K562 (cell line): ENCODE measurements around the gene CLDN5. TPM values are rescaled to one million over a fixed set of nuclear protein-coding genes. Genes with fewer than 3 reads are reported as not detected.

ENCODE experiments used
- ADNP ChIP-seq: fragments of 200-800 bp; sonication (Bioruptor generic); IDR thresholded peaks from 2 replicates; pipeline ENCODE4 v1.6.1; 2016; ENCODE audit warnings: missing genetic modification characterization, missing compliant biosample characterization
- ATF1 ChIP-seq, 2 experiments: fragments of 450-650 bp in 1 of 2; IDR thresholded peaks; 2 replicates each; pipeline ENCODE4 v1.6.1; 2016; ENCODE audit warnings: missing compliant biosample characterization in 1 of 2, missing genetic modification characterization in 1 of 2
- FIP1L1 ChIP-seq: fragments of 200-400 bp; formaldehyde crosslinking; IDR thresholded peaks from 2 replicates; pipeline ENCODE4 v1.6.1; 2018; ENCODE audit warnings: mild to moderate bottlenecking, low read depth, low read length; ENCODE audit not compliant: poor library complexity, severe bottlenecking
- POLR2H ChIP-seq: IDR thresholded peaks from 2 replicates; pipeline ENCODE4 v1.6.1; 2016; ENCODE audit warnings: missing genetic modification characterization, low read depth, mild to moderate bottlenecking, control low read depth, missing compliant biosample characterization, moderate library complexity
- SRSF1 ChIP-seq: fragments of 200-400 bp; formaldehyde crosslinking; IDR thresholded peaks from 2 replicates; pipeline ENCODE4 v1.6.1; 2017; ENCODE audit warnings: mild to moderate bottlenecking, low read depth, low read length, moderate library complexity
- TBL1XR1 ChIP-seq, 2 experiments: IDR thresholded peaks; 2 replicates each; pipeline ENCODE4 v1.6.1; 2012; ENCODE audit warnings: improper control_type of control experiment in 2 of 2, low read length in 2 of 2, mild to moderate bottlenecking in 1 of 2
- TOE1 ChIP-seq, 2 experiments: fragments of 450-650 bp in 1 of 2; sonication (generic) in 1 of 2; formaldehyde crosslinking in 1 of 2; IDR thresholded peaks; 2 replicates each; pipeline versions ENCODE4 v1.7.1 to v1.8.0; 2016 to 2022; ENCODE audit warnings: borderline replicate concordance in 2 of 2, mild to moderate bottlenecking in 2 of 2, antibody characterized with exemption in 1 of 2, inconsistent platforms in 1 of 2, low read depth in 1 of 2, missing genetic modification reagents in 1 of 2, moderate library complexity in 1 of 2
- XRCC3 ChIP-seq: fragments of 450-650 bp; IDR thresholded peaks from 2 replicates; pipeline ENCODE4 v1.6.1; 2017; ENCODE audit warnings: mild to moderate bottlenecking, moderate library complexity
- ZBTB17 ChIP-seq: fragments of 450-650 bp; formaldehyde crosslinking; IDR thresholded peaks from 2 replicates; pipeline ENCODE4 v1.4.0; 2020; ENCODE audit warnings: mild to moderate bottlenecking
- ZFP36 ChIP-seq: fragments of 150-350 bp; IDR thresholded peaks from 2 replicates; pipeline ENCODE4 v1.6.1; 2018; ENCODE audit warnings: low read length, low read depth; ENCODE audit not compliant: partially characterized antibody
- ZNF561 ChIP-seq: fragments of 450-650 bp; formaldehyde crosslinking; conservative IDR thresholded peaks from 2 replicates; pipeline ENCODE4 v1.4.0; 2020; ENCODE audit warnings: mild to moderate bottlenecking, moderate library complexity
- ZNF77 ChIP-seq: fragments of 250-450 bp; sonication (Bioruptor Pico); IDR thresholded peaks from 2 replicates; pipeline ENCODE4 v1.5.0; 2020
- polyA plus RNA-seq, 8 experiments: library from polyadenylated mRNA; depleted of rRNA in 4 of 8; stranded (reverse) in 5 of 8; unstranded in 3 of 8; fragments of >200 nt; fragmentation: Nextera tagmentation in 2 of 8; fragmentation: Illumina TruSeq in 1 of 8; extraction: Ambion mirVana in 2 of 8; extraction: Trizol in 1 of 8; gene quantifications; 2 replicates each; pipeline versions ENCODE4 v1.2.1 to v1.2.3, GENCODE V29; 2011 to 2014; ENCODE audit warnings: inconsistent platforms in 1 of 8, missing spikeins in 1 of 8
- total RNA-seq, 7 experiments: library from RNA; depleted of rRNA in 6 of 7; stranded (reverse); fragments of >200 nt in 6 of 7; fragmentation: Illumina TruSeq in 2 of 7; extraction: Trizol in 2 of 7; gene quantifications; 2 replicates each; pipeline versions ENCODE4 v1.2.1 to v1.2.3, GENCODE V29; 2011 to 2021; ENCODE audit warnings: low replicate concordance in 1 of 7
- TF ChIP-seq, protein P1 (sequence below): fragments of 200-800 bp; sonication (Bioruptor generic); IDR thresholded peaks from 2 replicates; pipeline ENCODE4 v1.6.1; 2016; ENCODE audit warnings: missing genetic modification characterization, missing compliant biosample characterization
- TF ChIP-seq, protein P2 (sequence below): fragments of 250-450 bp; sonication (Bioruptor Pico); IDR thresholded peaks from 2 replicates; pipeline ENCODE4 v1.8.0; 2021; ENCODE audit warnings: moderate library complexity, mild to moderate bottlenecking, inconsistent platforms
- TF ChIP-seq, protein P3 (sequence below): sonication (generic); formaldehyde crosslinking; IDR thresholded peaks from 2 replicates; pipeline ENCODE4 v1.8.0; 2022; ENCODE audit warnings: mild to moderate bottlenecking, missing genetic modification reagents
- TF ChIP-seq, protein P4 (sequence below): fragments of 250-450 bp; sonication (Bioruptor Pico); IDR thresholded peaks from 2 replicates; pipeline ENCODE4 v1.5.0; 2021
- TF ChIP-seq, protein P5 (sequence below): fragments of 450-650 bp; IDR thresholded peaks from 2 replicates; pipeline ENCODE4 v1.6.1; 2014; ENCODE audit warnings: low read depth, mild to moderate bottlenecking, moderate library complexity, borderline replicate concordance

The CLDN5 gene
- total and polyA plus RNA-seq, 9 of the 15 experiments (the other 6 are each of a cell fraction or from before 2014, with no cell fraction given), result 0.20 TPM; not detected in 8

DNA sequence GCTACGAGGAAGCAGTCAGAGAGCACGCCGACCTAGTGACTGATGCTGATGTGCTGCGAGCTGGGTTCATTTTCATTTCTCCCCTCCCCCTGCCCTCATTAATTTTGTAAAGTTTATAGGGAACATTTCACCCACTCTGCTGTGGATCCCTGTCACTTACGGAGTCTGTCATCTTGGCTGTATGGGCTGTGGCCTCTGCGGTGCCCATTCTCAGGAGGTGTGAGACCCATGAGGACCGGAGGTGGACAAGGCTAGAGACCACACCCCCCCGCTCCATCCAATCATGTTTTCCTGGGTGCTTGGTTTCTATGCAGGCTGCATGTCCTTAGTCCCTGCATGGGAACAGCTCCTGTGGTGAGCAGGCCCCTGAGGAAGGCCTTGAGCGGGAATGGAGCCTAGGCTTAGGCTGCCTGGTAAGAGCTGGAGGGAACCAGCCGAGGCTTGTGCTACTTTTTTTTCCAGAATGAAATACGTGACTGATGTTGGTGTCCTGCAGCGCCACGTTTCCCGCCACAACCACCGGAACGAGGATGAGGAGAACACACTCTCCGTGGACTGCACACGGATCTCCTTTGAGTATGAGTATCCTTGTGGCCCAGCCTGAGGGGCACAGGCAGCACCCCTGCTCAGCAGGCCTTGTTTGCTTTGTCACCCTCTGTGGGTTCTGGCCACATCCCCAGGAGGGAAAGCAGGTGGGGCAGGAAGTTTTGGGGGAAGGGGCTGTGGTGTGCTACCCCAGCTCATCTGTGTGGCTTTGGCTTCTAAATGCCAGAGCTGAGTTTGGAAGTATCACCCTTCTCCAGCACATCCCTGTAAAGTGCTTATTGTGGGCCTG is 19.1 kb downstream of the CLDN5 start (continued):
- TF ChIP-seq ADNP (tag) (no peak), XRCC3 (no peak), POLR2H (tag) (no peak), ZFP36 (no peak), TBL1XR1 (IDR thresholded peaks at IDR 0.05; ENCODE audit: low read length in 2 of 2) (peak in 1 of 2 experiments; percentile 33; a peak in 1 of 4 replicates), SRSF1 (no peak), TOE1 (IDR thresholded peaks at IDR 0.05; ENCODE audit: borderline replicate concordance) (no peak), TOE1 (CRISPR knock-in tag; IDR thresholded peaks at IDR 0.05; ENCODE audit: borderline replicate concordance, low read depth) (no peak), FIP1L1 (no peak), ZNF77 (CRISPR knock-in tag) (no peak), ZNF561 (CRISPR knock-in tag) (no peak), ZBTB17 (CRISPR knock-in tag) (no peak), ATF1 (CRISPR knock-in tag; IDR thresholded peaks at IDR 0.05) (0 out of 2 replicates have a peak, but pooled peaks have one; percentile 1), ATF1 (tag; IDR thresholded peaks at IDR 0.05) (no peak)
- TF ChIP-seq, protein P1, sequence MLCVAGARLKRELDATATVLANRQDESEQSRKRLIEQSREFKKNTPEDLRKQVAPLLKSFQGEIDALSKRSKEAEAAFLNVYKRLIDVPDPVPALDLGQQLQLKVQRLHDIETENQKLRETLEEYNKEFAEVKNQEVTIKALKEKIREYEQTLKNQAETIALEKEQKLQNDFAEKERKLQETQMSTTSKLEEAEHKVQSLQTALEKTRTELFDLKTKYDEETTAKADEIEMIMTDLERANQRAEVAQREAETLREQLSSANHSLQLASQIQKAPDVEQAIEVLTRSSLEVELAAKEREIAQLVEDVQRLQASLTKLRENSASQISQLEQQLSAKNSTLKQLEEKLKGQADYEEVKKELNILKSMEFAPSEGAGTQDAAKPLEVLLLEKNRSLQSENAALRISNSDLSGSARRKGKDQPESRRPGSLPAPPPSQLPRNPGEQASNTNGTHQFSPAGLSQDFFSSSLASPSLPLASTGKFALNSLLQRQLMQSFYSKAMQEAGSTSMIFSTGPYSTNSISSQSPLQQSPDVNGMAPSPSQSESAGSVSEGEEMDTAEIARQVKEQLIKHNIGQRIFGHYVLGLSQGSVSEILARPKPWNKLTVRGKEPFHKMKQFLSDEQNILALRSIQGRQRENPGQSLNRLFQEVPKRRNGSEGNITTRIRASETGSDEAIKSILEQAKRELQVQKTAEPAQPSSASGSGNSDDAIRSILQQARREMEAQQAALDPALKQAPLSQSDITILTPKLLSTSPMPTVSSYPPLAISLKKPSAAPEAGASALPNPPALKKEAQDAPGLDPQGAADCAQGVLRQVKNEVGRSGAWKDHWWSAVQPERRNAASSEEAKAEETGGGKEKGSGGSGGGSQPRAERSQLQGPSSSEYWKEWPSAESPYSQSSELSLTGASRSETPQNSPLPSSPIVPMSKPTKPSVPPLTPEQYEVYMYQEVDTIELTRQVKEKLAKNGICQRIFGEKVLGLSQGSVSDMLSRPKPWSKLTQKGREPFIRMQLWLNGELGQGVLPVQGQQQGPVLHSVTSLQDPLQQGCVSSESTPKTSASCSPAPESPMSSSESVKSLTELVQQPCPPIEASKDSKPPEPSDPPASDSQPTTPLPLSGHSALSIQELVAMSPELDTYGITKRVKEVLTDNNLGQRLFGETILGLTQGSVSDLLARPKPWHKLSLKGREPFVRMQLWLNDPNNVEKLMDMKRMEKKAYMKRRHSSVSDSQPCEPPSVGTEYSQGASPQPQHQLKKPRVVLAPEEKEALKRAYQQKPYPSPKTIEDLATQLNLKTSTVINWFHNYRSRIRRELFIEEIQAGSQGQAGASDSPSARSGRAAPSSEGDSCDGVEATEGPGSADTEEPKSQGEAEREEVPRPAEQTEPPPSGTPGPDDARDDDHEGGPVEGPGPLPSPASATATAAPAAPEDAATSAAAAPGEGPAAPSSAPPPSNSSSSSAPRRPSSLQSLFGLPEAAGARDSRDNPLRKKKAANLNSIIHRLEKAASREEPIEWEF (CRISPR knock-in tag), result no peak
- TF ChIP-seq, protein P2, sequence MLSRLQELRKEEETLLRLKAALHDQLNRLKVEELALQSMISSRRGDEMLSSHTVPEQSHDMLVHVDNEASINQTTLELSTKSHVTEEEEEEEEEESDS (CRISPR knock-in tag), result no peak
- TF ChIP-seq, protein P3, sequence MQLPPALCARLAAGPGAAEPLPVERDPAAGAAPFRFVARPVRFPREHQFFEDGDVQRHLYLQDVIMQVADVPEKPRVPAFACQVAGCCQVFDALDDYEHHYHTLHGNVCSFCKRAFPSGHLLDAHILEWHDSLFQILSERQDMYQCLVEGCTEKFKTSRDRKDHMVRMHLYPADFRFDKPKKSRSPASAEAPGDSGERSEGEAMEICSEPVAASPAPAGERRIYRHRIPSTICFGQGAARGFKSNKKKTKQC, result no peak
- TF ChIP-seq, protein P4, sequence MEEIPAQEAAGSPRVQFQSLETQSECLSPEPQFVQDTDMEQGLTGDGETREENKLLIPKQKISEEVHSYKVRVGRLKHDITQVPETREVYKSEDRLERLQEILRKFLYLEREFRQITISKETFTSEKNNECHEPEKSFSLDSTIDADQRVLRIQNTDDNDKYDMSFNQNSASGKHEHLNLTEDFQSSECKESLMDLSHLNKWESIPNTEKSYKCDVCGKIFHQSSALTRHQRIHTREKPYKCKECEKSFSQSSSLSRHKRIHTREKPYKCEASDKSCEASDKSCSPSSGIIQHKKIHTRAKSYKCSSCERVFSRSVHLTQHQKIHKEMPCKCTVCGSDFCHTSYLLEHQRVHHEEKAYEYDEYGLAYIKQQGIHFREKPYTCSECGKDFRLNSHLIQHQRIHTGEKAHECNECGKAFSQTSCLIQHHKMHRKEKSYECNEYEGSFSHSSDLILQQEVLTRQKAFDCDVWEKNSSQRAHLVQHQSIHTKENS (CRISPR knock-in tag), result no peak
- TF ChIP-seq, protein P5, sequence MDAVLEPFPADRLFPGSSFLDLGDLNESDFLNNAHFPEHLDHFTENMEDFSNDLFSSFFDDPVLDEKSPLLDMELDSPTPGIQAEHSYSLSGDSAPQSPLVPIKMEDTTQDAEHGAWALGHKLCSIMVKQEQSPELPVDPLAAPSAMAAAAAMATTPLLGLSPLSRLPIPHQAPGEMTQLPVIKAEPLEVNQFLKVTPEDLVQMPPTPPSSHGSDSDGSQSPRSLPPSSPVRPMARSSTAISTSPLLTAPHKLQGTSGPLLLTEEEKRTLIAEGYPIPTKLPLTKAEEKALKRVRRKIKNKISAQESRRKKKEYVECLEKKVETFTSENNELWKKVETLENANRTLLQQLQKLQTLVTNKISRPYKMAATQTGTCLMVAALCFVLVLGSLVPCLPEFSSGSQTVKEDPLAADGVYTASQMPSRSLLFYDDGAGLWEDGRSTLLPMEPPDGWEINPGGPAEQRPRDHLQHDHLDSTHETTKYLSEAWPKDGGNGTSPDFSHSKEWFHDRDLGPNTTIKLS, result no peak
